ENCODE data around the gene KCTD16. TPM values are rescaled to one million over a fixed set of nuclear protein-coding genes. Genes with fewer than 3 reads are reported as not detected.

The KCTD16 gene
- total and polyA plus RNA-seq, 12 donors, result 0.04 to 2.1 (median 0.48) TPM; not detected in 1

- intact Hi-C loops (cut with DNase I), result no loop called here
- Histone ChIP-seq H3K36me3 (replicated peaks in 1 of 2) (no peaks in the 10 kb centered on the region), H3K4me3 (no peak overlapping the region), H3K9me3 (replicated peaks in 1 of 3) (no peaks in the 10 kb centered on the region), H3K27me3 (no peaks in the 10 kb centered on the region), H3K4me1 (replicated peaks in 1 of 2) (no peaks in the 10 kb centered on the region), H3K27ac (no peak overlapping the region)
- no peak for DNase-seq
- TF ChIP-seq CTCF (IDR thresholded peaks at IDR 0.05) (no peak), POLR2A (IDR thresholded peaks at IDR 0.05) (no peak)
- 61 to 77% (median 67%) methylated on average over 2 of the region's 2 CpGs for WGBS, 4 donors
Observed at GRCh38 chr5:144361406-144361805, 190.7 kb downstream of the KCTD16 start.

DNA sequence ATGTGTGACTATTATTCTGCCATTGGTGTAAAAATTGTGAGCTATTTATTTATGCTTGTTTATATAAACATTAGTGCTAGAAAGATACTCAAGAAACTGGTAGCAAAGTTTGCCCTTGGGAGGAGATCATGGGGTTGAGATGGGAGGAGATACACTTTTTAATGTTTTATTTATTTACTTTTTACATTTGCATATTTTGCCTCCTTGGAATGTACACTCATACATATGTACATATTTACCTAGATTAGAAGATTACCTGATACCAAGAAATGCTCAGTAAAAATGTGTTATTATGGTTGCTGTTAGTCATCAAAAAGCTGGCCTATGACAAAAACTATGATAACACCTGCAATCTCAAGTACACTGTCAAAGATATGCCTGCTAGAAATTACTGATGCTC, 195.2 kb downstream of the KCTD16 start:
- intact Hi-C loops (cut with DNase I), result no loop called here
- Histone ChIP-seq H3K36me3 (replicated peaks in 1 of 2) (no peaks in the 10 kb centered on the region), H3K4me3 (no peak overlapping the region), H3K9me3 (replicated peaks in 1 of 3) (no peaks in the 10 kb centered on the region), H3K27ac (no peak overlapping the region), H3K4me1 (replicated peaks in 1 of 2) (no peaks in the 10 kb centered on the region), H3K27me3 (no peaks in the 10 kb centered on the region)
- DNase-seq, result no peak
- TF ChIP-seq POLR2A (IDR thresholded peaks at IDR 0.05) (no peak), CTCF (IDR thresholded peaks at IDR 0.05) (no peak)

GRCh38 chr5:144367991-144368390, 197.3 kb downstream of the KCTD16 start:
- no peaks in the 10 kb centered on the region for H3K36me3 ChIP-seq (replicated peaks in 1 of 2)
- H3K27me3 ChIP-seq, result no peaks in the 10 kb centered on the region
- 73 to 87% (median 80%) methylated on average over 3 of the region's 3 CpGs for WGBS, 4 donors
- TF ChIP-seq CTCF (IDR thresholded peaks at IDR 0.05) (no peak), POLR2A (IDR thresholded peaks at IDR 0.05) (no peak)
- no peak for DNase-seq
- H3K9me3 ChIP-seq (replicated peaks in 1 of 3), result no peaks in the 10 kb centered on the region
- no peak overlapping the region for H3K27ac ChIP-seq
- intact Hi-C loops (cut with DNase I), result no loop called here
- no peaks in the 10 kb centered on the region for H3K4me1 ChIP-seq (replicated peaks in 1 of 2)
- H3K4me3 ChIP-seq, result no peak overlapping the region

GRCh38 chr5:144368556-144368955, 197.9 kb downstream of the KCTD16 start:
- Histone ChIP-seq H3K4me1 (replicated peaks in 1 of 2) (no peaks in the 10 kb centered on the region), H3K9me3 (replicated peaks in 1 of 3) (no peaks in the 10 kb centered on the region), H3K27me3 (no peaks in the 10 kb centered on the region), H3K27ac (no peak overlapping the region), H3K36me3 (replicated peaks in 1 of 2) (no peaks in the 10 kb centered on the region), H3K4me3 (no peak overlapping the region)
- WGBS, 4 donors, result 34 to 60% (median 51%) methylated on average over 4 of the region's 4 CpGs
- TF ChIP-seq CTCF (IDR thresholded peaks at IDR 0.05), result no peak
- intact Hi-C loops (cut with DNase I), result no loop called here
- no peak for DNase-seq
